Hematopoietic multipotent progenitor cell treated with erythropoietin and hydrocortisone succinate and interleukin-3 and kit ligand, for 4 days (in vitro differentiated cells): ENCODE data around the gene VDAC2.
A peak's percentile ranks its signal among the peaks of the same experiment; 100 is the strongest.
"Not testable (repeated sequence)": the region's sequence is repeated elsewhere in the genome, so short reads cannot be mapped to it uniquely, and the experiment has no call there.

ENCODE experiments used
- DNase-seq: peaks from one replicate; pipeline ENCODE4 v3.0.0-alpha.2; 2015

Gene VDAC2

GRCh38 chr10:75201793-75202307 is 8.7 kb upstream of the VDAC2 start:
- DNase-seq = no peak

DNA sequence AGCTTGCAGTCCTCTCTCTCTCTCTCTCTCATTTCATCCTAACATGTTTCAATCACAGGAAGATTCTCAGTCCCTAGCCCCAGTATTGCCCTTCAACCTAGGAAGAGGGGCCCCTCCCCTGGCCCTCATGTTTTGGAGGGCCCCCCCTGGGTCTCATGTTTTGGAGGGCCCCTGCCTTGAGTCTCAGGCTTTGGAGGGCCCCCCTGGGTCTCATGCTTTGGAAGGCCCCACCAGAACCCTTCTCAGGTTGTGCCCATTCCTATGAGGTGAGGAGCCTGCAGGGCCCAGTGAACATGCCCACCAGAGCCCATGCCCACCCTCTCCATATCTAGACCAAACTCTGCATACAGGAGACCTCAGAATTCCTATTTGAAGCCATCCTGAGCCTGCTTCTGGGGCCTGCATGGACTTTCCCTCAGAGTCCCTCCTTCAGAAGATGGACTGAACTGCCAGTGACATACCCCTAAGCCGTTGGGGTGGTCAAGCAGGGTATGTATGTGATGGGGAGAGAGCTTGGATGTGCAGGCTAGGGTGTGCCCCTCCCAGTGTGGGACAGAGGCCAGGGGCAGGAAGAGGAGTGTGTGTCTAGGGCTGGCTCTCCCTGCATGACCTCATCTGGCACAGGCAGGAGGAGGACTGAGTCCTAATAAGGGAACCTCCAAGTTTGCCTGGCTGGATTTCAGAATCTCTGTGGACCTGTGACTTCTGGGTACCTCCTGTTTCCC is 8.1 kb upstream of the VDAC2 start:
- DNase-seq = no peak

GRCh38 chr10:75203046-75203620 is 7.5 kb upstream of the VDAC2 start:
- DNase-seq = not testable (repeated sequence)

DNA sequence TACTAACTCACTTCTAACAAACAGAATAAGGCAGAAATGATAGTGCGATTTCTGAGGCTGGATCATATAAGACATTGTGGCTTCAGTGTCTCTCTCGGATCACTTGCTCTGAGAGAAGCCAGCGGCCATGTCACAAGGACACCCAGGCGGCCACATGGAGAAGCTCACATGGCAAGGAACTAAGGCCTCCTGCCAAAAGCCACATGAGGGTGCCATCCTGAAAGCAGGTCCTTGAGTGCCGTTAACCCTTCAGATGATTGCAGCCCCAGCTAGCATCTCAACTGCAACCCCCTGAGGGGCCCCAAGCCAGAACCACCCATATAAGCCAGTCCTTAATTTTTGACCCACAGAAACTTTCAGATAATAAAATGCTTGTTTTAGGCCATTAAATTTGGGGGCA is 6.9 kb upstream of the VDAC2 start:
- DNase-seq = no peak

DNA sequence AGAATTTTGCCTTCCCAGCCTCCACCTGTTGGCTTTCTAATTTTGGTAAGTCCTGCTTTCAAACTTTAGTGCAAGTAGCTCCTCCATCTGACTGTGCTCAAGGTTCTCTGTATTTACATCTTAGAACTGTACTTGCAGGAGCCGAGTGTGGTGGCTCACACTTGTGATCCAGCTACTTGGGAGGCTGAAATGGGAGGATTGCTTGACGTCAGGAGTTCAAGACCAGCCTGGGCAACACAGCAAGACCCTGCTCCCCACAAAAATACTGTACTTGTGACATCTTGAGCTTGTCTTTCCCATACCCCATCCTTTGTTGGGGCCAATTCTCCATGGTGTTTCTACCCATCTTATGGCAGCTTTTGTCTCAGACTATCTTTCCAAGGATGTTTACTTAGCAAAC is 4.7 kb upstream of the VDAC2 start:
- DNase-seq = no peak

DNA sequence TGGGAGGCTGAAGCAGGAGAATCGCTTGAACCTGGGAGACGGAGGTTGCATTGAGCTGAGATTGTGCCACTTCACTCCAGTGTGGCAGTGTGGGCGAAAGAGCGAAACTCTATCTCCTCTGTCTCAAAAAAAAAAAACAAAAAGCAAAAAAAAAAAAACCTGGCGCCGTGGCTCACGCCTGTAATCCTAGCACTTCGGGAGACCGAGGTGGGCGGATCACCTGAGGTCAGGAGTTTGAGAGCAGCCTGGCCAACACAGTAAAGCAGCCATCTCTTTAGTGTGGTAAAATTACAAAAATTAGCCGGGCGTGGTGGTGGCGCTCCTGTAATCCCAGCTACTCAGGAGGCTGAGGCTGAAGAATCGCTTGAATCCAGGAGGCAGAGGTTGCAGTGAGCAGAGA is 4.0 kb upstream of the VDAC2 start:
- DNase-seq = not testable (repeated sequence)

DNA sequence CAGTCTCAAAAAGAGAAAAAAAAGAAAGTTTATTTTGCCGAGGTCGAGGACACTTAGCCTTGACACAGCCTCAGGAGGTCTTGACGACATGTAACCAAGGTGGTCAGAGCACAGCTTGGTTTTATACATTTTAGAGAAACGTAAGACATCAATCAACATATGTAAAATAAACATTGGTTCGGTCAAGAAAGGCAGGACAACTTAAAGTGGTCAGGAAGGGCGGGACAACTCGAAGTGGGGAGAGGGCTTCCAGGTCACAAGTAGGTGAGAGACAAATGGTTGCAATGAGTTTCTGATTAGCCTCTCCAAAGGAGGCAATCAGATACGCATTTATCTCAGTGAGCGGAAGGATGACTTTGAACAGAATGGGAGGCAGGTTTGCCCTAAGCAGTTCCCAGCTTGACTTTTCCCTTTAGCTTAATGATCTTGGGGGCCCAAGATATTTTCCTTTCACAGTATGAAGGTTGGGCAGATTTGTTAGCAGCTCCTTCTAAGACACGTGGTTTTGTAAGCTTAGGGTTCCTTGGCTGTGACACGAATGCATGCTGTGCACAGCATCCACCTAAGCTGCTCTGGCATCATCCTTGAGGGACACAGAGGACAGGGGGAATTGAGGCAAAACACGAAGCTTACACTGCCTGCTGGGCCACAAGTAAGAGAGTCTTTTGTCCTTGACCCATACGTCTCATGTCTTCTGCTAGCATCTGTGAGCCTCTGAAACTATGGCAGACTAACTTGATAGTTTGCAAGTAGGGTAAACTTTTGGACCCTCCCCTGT is 3.3 kb upstream of the VDAC2 start:
- no peak for DNase-seq

GRCh38 chr10:75207857-75208144 is 2.8 kb upstream of the VDAC2 start:
- no peak for DNase-seq

DNA sequence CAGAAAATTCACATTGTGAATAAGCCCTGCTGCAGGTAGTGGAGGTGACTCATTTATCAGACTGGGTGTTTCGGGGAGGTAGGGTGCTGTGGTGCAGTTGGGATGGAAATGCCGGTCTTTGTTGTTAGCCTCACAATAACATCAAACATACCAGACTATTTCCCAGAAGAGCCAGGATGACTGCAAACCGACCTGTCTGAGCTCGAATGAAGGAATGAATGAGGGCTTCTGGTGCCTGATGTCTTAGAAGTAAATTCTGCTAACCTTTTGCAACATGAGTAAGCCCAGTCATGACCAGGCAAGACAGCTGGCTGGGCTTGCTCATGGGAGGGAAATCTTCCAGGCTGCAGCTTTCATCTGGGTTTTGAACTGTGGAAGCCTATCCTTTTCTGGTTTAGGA is 2.4 kb upstream of the VDAC2 start:
- peak; percentile 23 for DNase-seq

DNA sequence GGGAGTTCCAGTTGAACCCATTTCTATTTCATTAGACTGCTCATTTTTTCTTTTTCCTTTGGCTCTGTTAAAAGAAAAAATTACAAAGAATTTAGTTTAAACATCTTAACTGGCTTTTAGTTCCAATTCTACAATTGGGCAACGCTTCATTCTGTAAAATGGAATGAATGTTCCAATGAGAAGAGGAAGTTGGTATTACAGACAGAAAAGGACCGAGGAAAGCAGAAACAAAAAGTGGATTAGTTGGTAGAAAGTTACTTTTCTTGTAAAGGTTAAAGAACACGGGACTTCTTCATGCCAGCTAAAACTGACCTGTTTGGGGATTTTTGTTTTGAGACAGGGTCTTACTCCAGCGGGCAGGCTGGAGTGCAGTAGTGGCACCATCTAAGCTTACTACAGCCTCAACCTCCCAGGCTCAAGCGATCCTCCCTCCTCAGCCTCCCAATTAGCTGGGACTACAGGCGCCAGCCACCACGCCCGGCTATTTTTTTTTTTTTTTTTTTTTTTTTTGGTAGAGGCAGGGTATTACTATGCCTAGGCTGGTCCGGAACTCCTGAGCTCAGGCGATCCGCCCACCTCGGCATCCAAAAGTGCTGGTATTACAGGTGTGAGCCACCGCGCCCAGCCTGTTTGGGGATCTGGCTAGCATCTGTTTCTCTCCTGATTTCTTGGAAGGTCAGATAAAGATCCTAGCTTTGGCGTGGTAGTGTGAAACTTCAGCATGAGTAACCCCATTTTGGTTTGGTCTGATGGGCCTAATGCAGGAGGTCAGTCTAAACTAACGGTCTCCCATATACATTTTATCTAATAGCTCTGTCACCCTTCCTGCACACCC is 1.3 kb upstream of the VDAC2 start:
- DNase-seq = peak; percentile 22

- peak; percentile 90 for DNase-seq
These were observed 695 bp upstream of the VDAC2 start for GRCh38 chr10:75209921-75210281.

GRCh38 chr10:75211007-75211691 is 553 bp downstream of the VDAC2 start:
- DNase-seq = peak; percentile 78

- DNase-seq = no peak
These were observed 1.7 kb downstream of the VDAC2 start for GRCh38 chr10:75212343-75212742.

DNA sequence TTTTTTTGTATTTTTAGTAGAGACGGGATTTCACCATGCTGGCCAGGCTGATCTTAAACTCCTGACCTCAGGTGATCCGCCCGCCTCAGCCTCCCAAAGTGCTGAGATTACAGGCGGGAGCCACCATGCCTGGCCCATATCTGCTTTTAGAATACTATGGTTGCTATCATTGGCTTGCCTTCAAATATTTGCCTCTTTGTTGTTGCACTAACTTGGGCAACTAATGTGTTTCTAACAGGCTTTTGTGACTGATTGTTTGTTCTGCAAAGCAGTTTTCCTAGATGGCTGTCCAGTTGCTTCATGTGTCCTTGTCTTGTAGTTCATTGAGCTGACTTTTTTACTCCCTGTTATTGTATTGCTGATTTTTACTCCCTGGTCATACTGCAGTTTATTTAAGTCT is 9.7 kb downstream of the VDAC2 start:
- no peak for DNase-seq

GRCh38 chr10:75221492-75221891 is 10.9 kb downstream of the VDAC2 start:
- not testable (repeated sequence) for DNase-seq

- DNase-seq = no peak
These were observed 12.9 kb downstream of the VDAC2 start for GRCh38 chr10:75223507-75223906.

DNA sequence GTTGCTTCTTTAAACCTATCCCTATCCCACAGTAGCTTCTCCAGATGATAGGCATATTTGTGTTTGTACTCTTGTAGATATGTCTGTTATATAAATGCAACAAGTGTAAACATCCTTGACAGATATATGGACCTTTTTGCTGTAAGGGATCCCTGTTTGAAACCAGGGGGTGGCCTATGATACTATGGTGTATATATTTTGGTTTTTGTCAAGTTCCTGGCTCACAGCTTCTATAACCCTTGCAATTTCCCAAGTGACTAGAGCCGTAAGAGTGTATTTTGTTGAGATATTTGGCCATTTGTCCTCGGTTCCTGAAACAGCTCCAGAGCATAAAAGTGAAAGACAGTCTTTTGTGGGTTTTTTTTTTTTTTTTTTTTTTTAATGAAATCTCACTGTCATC is 15.5 kb downstream of the VDAC2 start:
- DNase-seq = no peak

DNA sequence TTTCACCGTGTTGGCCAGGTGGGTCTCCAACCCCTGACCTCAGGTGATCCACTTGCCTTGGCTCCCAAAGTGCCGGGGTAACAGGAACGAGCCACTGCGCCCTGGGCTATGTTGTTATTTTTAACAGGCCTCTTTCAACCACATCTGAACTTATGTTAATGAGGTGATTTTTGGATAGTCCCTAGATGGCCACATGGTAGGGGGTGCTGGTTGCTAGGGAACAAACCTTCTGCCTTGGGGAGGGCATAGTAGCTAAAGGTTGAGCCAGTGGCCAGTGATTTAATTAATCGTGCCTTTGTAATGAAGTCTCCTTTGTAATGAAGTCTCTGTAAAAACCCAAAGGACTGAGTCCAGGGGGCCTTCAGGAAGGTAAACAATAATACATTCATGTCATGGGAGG is 16.1 kb downstream of the VDAC2 start:
- DNase-seq = no peak

GRCh38 chr10:75228278-75228677 is 17.7 kb downstream of the VDAC2 start:
- no peak for DNase-seq

GRCh38 chr10:75228834-75229233 is 18.2 kb downstream of the VDAC2 start:
- DNase-seq = no peak

GRCh38 chr10:75229971-75230370 is 19.4 kb downstream of the VDAC2 start:
- no peak for DNase-seq

GRCh38 chr10:75230600-75231038 is 20.0 kb downstream of the VDAC2 start:
- DNase-seq = peak; percentile 95
